ENCODE data around the gene GPC5. TPM values are rescaled to one million over a fixed set of nuclear protein-coding genes. Genes with fewer than 3 reads are reported as not detected.

GPC5 gene
- total RNA-seq, 1 donor from 2014 or later: 0.13 TPM

GRCh38 chr13:91588541-91588940 is 190.1 kb downstream of the GPC5 start:
- DNase-seq (ENCODE audit: low spot score): no peak

- no peak for DNase-seq (ENCODE audit: low spot score)
Measured at GRCh38 chr13:91592056-91593014, 193.9 kb downstream of the GPC5 start.

- DNase-seq (ENCODE audit: low spot score): no peak
Measured at GRCh38 chr13:91593456-91593855, 195.0 kb downstream of the GPC5 start.

GRCh38 chr13:91594061-91594460 is 195.6 kb downstream of the GPC5 start:
- no peak for DNase-seq (ENCODE audit: low spot score)

GRCh38 chr13:91595677-91596076 is 197.3 kb downstream of the GPC5 start:
- DNase-seq (ENCODE audit: low spot score): no peak

GRCh38 chr13:91596842-91597241 is 198.4 kb downstream of the GPC5 start:
- DNase-seq (ENCODE audit: low spot score): no peak

- no peak for DNase-seq (ENCODE audit: low spot score)
Measured at GRCh38 chr13:91598655-91599054, 200.2 kb downstream of the GPC5 start.

- no peak for DNase-seq (ENCODE audit: low spot score)
Measured at GRCh38 chr13:91601273-91601672, 202.9 kb downstream of the GPC5 start.

GRCh38 chr13:91601807-91602206 is 203.4 kb downstream of the GPC5 start:
- DNase-seq (ENCODE audit: low spot score): no peak

GRCh38 chr13:91609353-91609752 is 210.9 kb downstream of the GPC5 start:
- DNase-seq (ENCODE audit: low spot score): no peak

- no peak for DNase-seq (ENCODE audit: low spot score)
Measured at GRCh38 chr13:91618315-91618714, 219.9 kb downstream of the GPC5 start.

- DNase-seq (ENCODE audit: low spot score): no peak
Measured at GRCh38 chr13:91620670-91621141, 222.3 kb downstream of the GPC5 start.

- DNase-seq (ENCODE audit: low spot score): no peak
Measured at GRCh38 chr13:91621161-91621560, 222.7 kb downstream of the GPC5 start.

- no peak for DNase-seq (ENCODE audit: low spot score)
Measured at GRCh38 chr13:91621963-91622362, 223.5 kb downstream of the GPC5 start.

GRCh38 chr13:91622778-91623550 is 224.5 kb downstream of the GPC5 start:
- no peak for DNase-seq (ENCODE audit: low spot score)

GRCh38 chr13:91627952-91628739 is 229.7 kb downstream of the GPC5 start:
- no peak for DNase-seq (ENCODE audit: low spot score)

- no peak for DNase-seq (ENCODE audit: low spot score)
Measured at GRCh38 chr13:91630946-91631345, 232.5 kb downstream of the GPC5 start.

GRCh38 chr13:91632086-91632485 is 233.7 kb downstream of the GPC5 start:
- no peak for DNase-seq (ENCODE audit: low spot score)

- DNase-seq (ENCODE audit: low spot score): no peak
Measured at GRCh38 chr13:91639330-91639729, 240.9 kb downstream of the GPC5 start.

GRCh38 chr13:91643394-91643793 is 245.0 kb downstream of the GPC5 start:
- no peak for DNase-seq (ENCODE audit: low spot score)

- no peak for DNase-seq (ENCODE audit: low spot score)
Measured at GRCh38 chr13:91644806-91645205, 246.4 kb downstream of the GPC5 start.
